HG03354 (cell line): Measurements from ENCODE around the gene RAB43.
"Not testable (repeated sequence)": the region's sequence is repeated elsewhere in the genome, so short reads cannot be mapped to it uniquely, and the experiment has no call there.

Experiments used
- ATAC-seq: cut with Tn5 transposase; IDR thresholded peaks from one replicate; pipeline ENCODE4 v1.9.1; 2021; ENCODE audit warnings: mild to moderate bottlenecking; ENCODE audit not compliant: unreplicated experiment, poor library complexity, severe bottlenecking

RAB43 gene

GRCh38 chr3:129121792-129122411 lies at the start of gene RAB43:
Gene RAB43 (minus strand): TSS chr3:129121804. CDS start chr3:129121489, 315 bp downstream.
- ATAC-seq, result peak; percentile 43

- ATAC-seq, result no peak
Observed at GRCh38 chr3:129166579-129167332, 45.2 kb upstream of the RAB43 start.

- ATAC-seq, result not testable (repeated sequence)
Observed at GRCh38 chr3:129165594-129165993, 44.0 kb upstream of the RAB43 start.

- no peak for ATAC-seq
Observed at GRCh38 chr3:129164500-129164899, 42.9 kb upstream of the RAB43 start.

GRCh38 chr3:129162729-129163579 lies 41.4 kb upstream of the RAB43 start:
- ATAC-seq, result no peak

- ATAC-seq, result no peak
Observed at GRCh38 chr3:129161860-129162271, 40.3 kb upstream of the RAB43 start.

GRCh38 chr3:129160891-129161859 lies 39.6 kb upstream of the RAB43 start, which contains the start of gene ISY1:
Gene ISY1 (minus strand): TSS chr3:129161063. CDS start chr3:129160975, 88 bp downstream.
- peak; percentile 89 for ATAC-seq

- no peak for ATAC-seq
Observed at GRCh38 chr3:129144786-129145185, 23.2 kb upstream of the RAB43 start.

- not testable (repeated sequence) for ATAC-seq
Observed at GRCh38 chr3:129141011-129141410, 19.4 kb upstream of the RAB43 start.

- ATAC-seq, result no peak
Observed at GRCh38 chr3:129139911-129140310, 18.3 kb upstream of the RAB43 start.

- ATAC-seq, result not testable (repeated sequence)
Observed at GRCh38 chr3:129136275-129136674, 14.7 kb upstream of the RAB43 start.

GRCh38 chr3:129132097-129132866 lies 10.7 kb upstream of the RAB43 start:
- no peak for ATAC-seq

GRCh38 chr3:129131465-129132088 lies 10.0 kb upstream of the RAB43 start:
- ATAC-seq, result no peak

GRCh38 chr3:129130291-129130813 lies 8.7 kb upstream of the RAB43 start:
- no peak for ATAC-seq

GRCh38 chr3:129128357-129129155 lies 7.0 kb upstream of the RAB43 start:
- ATAC-seq, result no peak

GRCh38 chr3:129126726-129127280 lies 5.2 kb upstream of the RAB43 start:
- ATAC-seq, result no peak
